ENCODE data around the gene HCRTR1.

HCRTR1 gene

GRCh38 chr1:31665234-31665878 lies 47.9 kb downstream of the HCRTR1 start:
- no peak for DNase-seq (ENCODE audit: extremely low read depth in 1 of 2, low read depth in 1 of 2)

GRCh38 chr1:31666263-31666963 lies 48.9 kb downstream of the HCRTR1 start:
- DNase-seq (ENCODE audit: extremely low read depth in 1 of 2, low read depth in 1 of 2) = no peak

- no peak for DNase-seq (ENCODE audit: extremely low read depth in 1 of 2, low read depth in 1 of 2)
Measured at GRCh38 chr1:31667065-31667785, 49.7 kb downstream of the HCRTR1 start.

- no peak for DNase-seq (ENCODE audit: extremely low read depth in 1 of 2, low read depth in 1 of 2)
Measured at GRCh38 chr1:31668303-31668883, 50.9 kb downstream of the HCRTR1 start.

GRCh38 chr1:31669433-31669785 lies 51.9 kb downstream of the HCRTR1 start:
- DNase-seq (ENCODE audit: extremely low read depth in 1 of 2, low read depth in 1 of 2) = no peak

GRCh38 chr1:31669786-31670592 lies 52.5 kb downstream of the HCRTR1 start:
- peak in 1 of 2 donors; percentile 8 for DNase-seq (ENCODE audit: extremely low read depth in 1 of 2, low read depth in 1 of 2)

- DNase-seq (ENCODE audit: extremely low read depth in 1 of 2, low read depth in 1 of 2) = no peak
Measured at GRCh38 chr1:31670593-31670964, 53.1 kb downstream of the HCRTR1 start.

- no peak for DNase-seq (ENCODE audit: extremely low read depth in 1 of 2, low read depth in 1 of 2)
Measured at GRCh38 chr1:31671147-31671546, 53.7 kb downstream of the HCRTR1 start.

GRCh38 chr1:31671561-31672201 lies 54.2 kb downstream of the HCRTR1 start:
- no peak for DNase-seq (ENCODE audit: extremely low read depth in 1 of 2, low read depth in 1 of 2)

- no peak for DNase-seq (ENCODE audit: extremely low read depth in 1 of 2, low read depth in 1 of 2)
Measured at GRCh38 chr1:31672986-31673385, 55.5 kb downstream of the HCRTR1 start.

GRCh38 chr1:31673433-31673832 lies 55.9 kb downstream of the HCRTR1 start:
- no peak for DNase-seq (ENCODE audit: extremely low read depth in 1 of 2, low read depth in 1 of 2)

- no peak for DNase-seq (ENCODE audit: extremely low read depth in 1 of 2, low read depth in 1 of 2)
Measured at GRCh38 chr1:31674626-31675025, 57.1 kb downstream of the HCRTR1 start.

- no peak for DNase-seq (ENCODE audit: extremely low read depth in 1 of 2, low read depth in 1 of 2)
Measured at GRCh38 chr1:31675161-31675560, 57.7 kb downstream of the HCRTR1 start.

GRCh38 chr1:31675756-31676155 lies 58.3 kb downstream of the HCRTR1 start:
- no peak for DNase-seq (ENCODE audit: extremely low read depth in 1 of 2, low read depth in 1 of 2)

All from activated CD8-positive, alpha-beta memory T cell treated with anti-CD3 and anti-CD28 coated beads for 1 hour (primary cell).